Measurements from ENCODE around the gene CASZ1.

Gene CASZ1

GRCh38 chr1:10634075-10634427 lies 162.4 kb downstream of the CASZ1 start:
- H3K27ac Mint-ChIP-seq, result peak overlapping the region in 2 of 3 experiments; percentile 79 to 83
- H3K9me3 Mint-ChIP-seq, result no peaks in the 10 kb centered on the region
- peaks cover 29% of the 10 kb centered on the region for H3K4me1 Mint-ChIP-seq
- TF ChIP-seq CTCF (IDR thresholded peaks at IDR 0.05; ENCODE audit: unreplicated experiment in 3 of 3), result no peak
- H3K4me3 Mint-ChIP-seq, result peak overlapping the region in 1 of 3 experiments; percentile 0
- peaks cover 8% of the 10 kb centered on the region for H3K36me3 Mint-ChIP-seq (ENCODE audit: low read depth)
- peaks cover 15% of the 10 kb centered on the region for H3K27me3 Mint-ChIP-seq (ENCODE audit: low read depth)

GRCh38 chr1:10633416-10633815 lies 163.0 kb downstream of the CASZ1 start:
- peaks cover 8% of the 10 kb centered on the region for H3K36me3 Mint-ChIP-seq (ENCODE audit: low read depth)
- no peak for TF ChIP-seq CTCF (IDR thresholded peaks at IDR 0.05; ENCODE audit: unreplicated experiment in 3 of 3)
- peaks cover 34% of the 10 kb centered on the region for H3K4me1 Mint-ChIP-seq
- peak overlapping the region in 1 of 3 experiments; percentile 0 for H3K4me3 Mint-ChIP-seq
- no peaks in the 10 kb centered on the region for H3K9me3 Mint-ChIP-seq
- peaks cover 15% of the 10 kb centered on the region for H3K27me3 Mint-ChIP-seq (ENCODE audit: low read depth)
- peak overlapping the region in 2 of 3 experiments; percentile 79 to 83 for H3K27ac Mint-ChIP-seq

- Mint-ChIP-seq H3K4me3 (no peak overlapping the region), H3K36me3 (ENCODE audit: low read depth) (peaks cover 8% of the 10 kb centered on the region), H3K4me1 (peaks cover 36% of the 10 kb centered on the region), H3K27me3 (ENCODE audit: low read depth) (peaks cover 12% of the 10 kb centered on the region), H3K9me3 (no peaks in the 10 kb centered on the region), H3K27ac (peak overlapping the region in 2 of 3 experiments; percentile 79 to 95)
- TF ChIP-seq CTCF (IDR thresholded peaks at IDR 0.05; ENCODE audit: unreplicated experiment in 3 of 3), result no peak
These were observed 163.8 kb downstream of the CASZ1 start for GRCh38 chr1:10632691-10633090.

- H3K4me1 Mint-ChIP-seq, result peaks cover 34% of the 10 kb centered on the region
- H3K27me3 Mint-ChIP-seq (ENCODE audit: low read depth), result peaks cover 7% of the 10 kb centered on the region
- H3K36me3 Mint-ChIP-seq (ENCODE audit: low read depth), result peaks cover 8% of the 10 kb centered on the region
- peak overlapping the region in 2 of 3 experiments; percentile 79 to 95 for H3K27ac Mint-ChIP-seq
- no peaks in the 10 kb centered on the region for H3K9me3 Mint-ChIP-seq
- TF ChIP-seq CTCF (IDR thresholded peaks at IDR 0.05; ENCODE audit: unreplicated experiment in 3 of 3), result no peak
- no peak overlapping the region for H3K4me3 Mint-ChIP-seq
These were observed 164.4 kb downstream of the CASZ1 start for GRCh38 chr1:10631811-10632593.

GRCh38 chr1:10631121-10631810 lies 165.2 kb downstream of the CASZ1 start:
- Mint-ChIP-seq H3K27me3 (ENCODE audit: low read depth) (peaks cover 6% of the 10 kb centered on the region), H3K9me3 (no peaks in the 10 kb centered on the region), H3K4me3 (no peak overlapping the region), H3K4me1 (peaks cover 39% of the 10 kb centered on the region), H3K27ac (no peak overlapping the region), H3K36me3 (ENCODE audit: low read depth) (peaks cover 13% of the 10 kb centered on the region)
- TF ChIP-seq CTCF (IDR thresholded peaks at IDR 0.05; ENCODE audit: unreplicated experiment in 3 of 3), result no peak

Measured in nephron (organoid).